Neural crest cell (in vitro differentiated cells): ENCODE results near the gene SLC6A20. TPM values are rescaled to one million over a fixed set of nuclear protein-coding genes. Genes with fewer than 3 reads are reported as not detected.

ENCODE experiments used
- DNase-seq: peaks from one replicate; pipeline ENCODE4 v3.0.0; 2021; ENCODE audit warnings: low read depth, mixed read lengths, low spot score
- H3K27ac Mint-ChIP-seq: one replicate; pipeline ENCODE4 v1.8.0; 2021; ENCODE audit warnings: mild to moderate bottlenecking, mixed read lengths; ENCODE audit not compliant: unreplicated experiment
- H3K27me3 Mint-ChIP-seq: 2 replicates; pipeline ENCODE4 v1.8.0; 2021; ENCODE audit warnings: low read depth, mild to moderate bottlenecking, mixed read lengths
- H3K36me3 Mint-ChIP-seq: 2 replicates; pipeline ENCODE4 v1.8.0; 2021; ENCODE audit warnings: low read depth, mild to moderate bottlenecking, mixed read lengths
- H3K4me1 Mint-ChIP-seq: 2 replicates; pipeline ENCODE4 v1.8.0; 2021; ENCODE audit warnings: mixed read lengths
- H3K4me3 Mint-ChIP-seq: one replicate; pipeline ENCODE4 v1.8.0; 2021; ENCODE audit warnings: mild to moderate bottlenecking, mixed read lengths
- H3K9me3 Mint-ChIP-seq: 2 replicates; pipeline ENCODE4 v1.8.0; 2021; ENCODE audit warnings: mixed read lengths
- total RNA-seq: library from RNA; stranded (reverse); gene quantifications from 2 replicates; pipeline ENCODE4 v1.2.1, GENCODE V29; 2021
- TF ChIP-seq, protein P1 (sequence below): fragments of 200-600 bp; sonication (generic); conservative IDR thresholded peaks from 2 replicates; pipeline ENCODE4 v1.5.0; 2021; ENCODE audit warnings: antibody characterized with exemption, mild to moderate bottlenecking

Gene SLC6A20
- total RNA-seq, 1 donor from 2014 or later, result not detected

DNA sequence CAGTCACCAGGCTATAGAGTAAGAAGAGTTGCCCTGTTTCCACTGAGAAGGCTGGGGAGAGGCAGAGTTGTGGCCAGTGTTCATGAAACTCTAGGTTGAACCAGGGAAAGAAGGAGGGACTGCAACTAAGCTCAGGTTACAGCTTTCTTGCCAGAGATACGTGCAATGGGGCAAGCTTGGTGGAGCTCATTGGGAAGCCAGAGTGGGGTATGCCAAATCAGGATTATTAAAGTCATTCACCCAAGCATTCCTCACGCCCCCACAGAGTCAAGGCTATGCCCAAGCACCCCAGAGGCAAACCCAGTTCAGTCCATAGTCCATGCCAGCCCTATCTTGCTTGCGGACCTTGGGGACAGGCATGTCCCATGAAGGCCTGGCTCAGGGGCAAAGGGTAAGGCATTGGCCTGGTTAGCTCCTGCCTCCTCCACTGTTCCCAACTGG lies 17.6 kb downstream of the SLC6A20 start:
- Mint-ChIP-seq H3K27ac (no peak overlapping the region), H3K4me1 (no peaks in the 10 kb centered on the region), H3K9me3 (no peaks in the 10 kb centered on the region), H3K36me3 (no peaks in the 10 kb centered on the region), H3K4me3 (no peak overlapping the region), H3K27me3 (peaks cover 2% of the 10 kb centered on the region)
- TF ChIP-seq, protein P1, sequence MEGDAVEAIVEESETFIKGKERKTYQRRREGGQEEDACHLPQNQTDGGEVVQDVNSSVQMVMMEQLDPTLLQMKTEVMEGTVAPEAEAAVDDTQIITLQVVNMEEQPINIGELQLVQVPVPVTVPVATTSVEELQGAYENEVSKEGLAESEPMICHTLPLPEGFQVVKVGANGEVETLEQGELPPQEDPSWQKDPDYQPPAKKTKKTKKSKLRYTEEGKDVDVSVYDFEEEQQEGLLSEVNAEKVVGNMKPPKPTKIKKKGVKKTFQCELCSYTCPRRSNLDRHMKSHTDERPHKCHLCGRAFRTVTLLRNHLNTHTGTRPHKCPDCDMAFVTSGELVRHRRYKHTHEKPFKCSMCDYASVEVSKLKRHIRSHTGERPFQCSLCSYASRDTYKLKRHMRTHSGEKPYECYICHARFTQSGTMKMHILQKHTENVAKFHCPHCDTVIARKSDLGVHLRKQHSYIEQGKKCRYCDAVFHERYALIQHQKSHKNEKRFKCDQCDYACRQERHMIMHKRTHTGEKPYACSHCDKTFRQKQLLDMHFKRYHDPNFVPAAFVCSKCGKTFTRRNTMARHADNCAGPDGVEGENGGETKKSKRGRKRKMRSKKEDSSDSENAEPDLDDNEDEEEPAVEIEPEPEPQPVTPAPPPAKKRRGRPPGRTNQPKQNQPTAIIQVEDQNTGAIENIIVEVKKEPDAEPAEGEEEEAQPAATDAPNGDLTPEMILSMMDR, result no peak
- DNase-seq, result no peak

DNA sequence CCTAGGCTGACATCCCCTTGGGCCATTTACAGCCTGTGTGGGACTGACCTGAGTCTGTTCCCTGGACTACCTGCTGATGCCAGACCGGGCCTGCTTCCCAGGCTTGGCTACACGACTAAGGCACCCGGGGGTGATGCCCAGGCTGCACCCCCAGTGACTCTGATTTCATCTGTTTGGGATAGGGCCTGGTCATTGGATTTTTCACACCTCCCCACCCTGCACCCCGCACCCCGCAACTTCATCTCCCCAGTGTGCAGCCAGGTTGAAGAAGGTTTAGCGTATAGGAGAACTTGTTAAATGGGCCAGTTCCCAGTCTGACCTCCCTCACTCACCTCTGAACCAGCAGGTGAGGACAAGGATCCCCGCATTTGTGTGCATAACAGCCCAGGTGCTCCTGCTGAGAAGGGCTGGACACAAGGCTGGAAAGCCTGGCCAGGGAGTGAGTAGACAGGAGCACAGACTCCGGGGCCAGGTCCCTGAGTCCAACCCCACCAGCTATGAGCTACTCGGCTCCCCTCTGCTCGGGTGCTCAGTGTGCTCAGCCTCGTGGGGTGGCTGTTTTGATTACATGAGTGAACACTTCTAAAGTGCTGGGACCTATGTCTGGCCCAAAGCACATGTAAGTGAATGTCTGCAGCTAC lies 18.5 kb downstream of the SLC6A20 start:
- no peak for DNase-seq
- H3K4me1 Mint-ChIP-seq, result no peaks in the 10 kb centered on the region
- TF ChIP-seq, protein P1, result no peak

DNA sequence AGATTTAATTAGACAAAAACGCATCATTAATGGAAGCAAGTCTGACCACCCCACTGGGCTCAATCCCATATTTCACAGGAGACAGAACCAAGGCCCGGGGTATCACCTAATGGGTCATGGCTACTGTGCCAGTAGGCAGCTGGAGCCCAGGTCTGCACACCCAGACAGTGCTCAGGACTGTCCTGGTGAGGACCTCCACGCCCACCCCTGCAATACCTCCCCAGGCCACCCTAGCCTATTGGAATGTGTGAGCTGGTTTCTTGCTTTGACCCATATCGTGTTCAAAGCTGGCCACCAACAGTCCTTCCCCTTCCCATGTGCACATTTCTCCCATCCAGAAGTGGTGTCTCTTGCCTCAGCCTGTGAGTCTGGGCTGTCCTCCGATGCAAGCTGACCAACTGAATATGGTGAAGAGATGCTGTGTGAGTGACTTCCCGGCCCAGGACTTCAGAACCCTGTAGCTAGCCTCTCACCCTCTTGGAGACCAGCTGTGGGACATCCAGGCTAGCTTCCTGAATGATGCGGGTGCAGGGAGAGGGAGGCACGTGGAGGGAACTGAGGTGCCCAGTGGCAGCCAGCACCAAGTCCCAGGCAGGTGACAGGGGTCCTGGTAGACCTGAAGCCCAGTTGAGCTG lies 19.1 kb downstream of the SLC6A20 start:
- H3K27ac Mint-ChIP-seq, result no peak overlapping the region
- no peak overlapping the region for H3K4me3 Mint-ChIP-seq
- TF ChIP-seq, protein P1, result no peak
- H3K36me3 Mint-ChIP-seq, result no peaks in the 10 kb centered on the region
- H3K4me1 Mint-ChIP-seq, result no peaks in the 10 kb centered on the region
- H3K27me3 Mint-ChIP-seq, result peaks cover 9% of the 10 kb centered on the region
- H3K9me3 Mint-ChIP-seq, result no peaks in the 10 kb centered on the region
- no peak for DNase-seq

More for the DNA sequence above, 18.5 kb downstream of the SLC6A20 start:
- H3K4me3 Mint-ChIP-seq, result no peak overlapping the region
- no peaks in the 10 kb centered on the region for H3K36me3 Mint-ChIP-seq
- H3K27me3 Mint-ChIP-seq, result peaks cover 7% of the 10 kb centered on the region
- H3K9me3 Mint-ChIP-seq, result no peaks in the 10 kb centered on the region
- no peak overlapping the region for H3K27ac Mint-ChIP-seq

DNA sequence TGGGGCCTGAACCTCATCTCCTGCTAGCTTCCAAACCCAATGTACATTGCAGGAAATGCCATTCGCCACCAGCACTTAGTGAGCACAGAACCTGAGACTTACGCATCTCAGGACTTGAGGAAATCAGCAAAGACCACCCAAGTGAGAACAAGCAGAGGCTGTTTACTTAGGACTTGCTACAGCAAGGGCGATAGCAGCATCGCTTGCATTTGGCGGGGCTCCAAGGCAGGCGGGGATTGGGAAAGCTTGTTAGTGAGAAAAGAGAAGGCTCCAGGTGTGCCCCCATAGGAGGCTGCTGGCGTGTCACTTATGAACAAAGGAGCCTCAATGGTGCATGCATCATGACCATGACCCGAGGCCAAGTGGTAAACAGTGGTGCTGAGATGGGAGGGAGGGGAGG lies 19.7 kb downstream of the SLC6A20 start:
- TF ChIP-seq, protein P1, result no peak
- H3K27me3 Mint-ChIP-seq, result peaks cover 12% of the 10 kb centered on the region
- no peaks in the 10 kb centered on the region for H3K9me3 Mint-ChIP-seq
- no peaks in the 10 kb centered on the region for H3K4me1 Mint-ChIP-seq
- H3K36me3 Mint-ChIP-seq, result no peaks in the 10 kb centered on the region
- DNase-seq, result no peak
- H3K4me3 Mint-ChIP-seq, result no peak overlapping the region
- no peak overlapping the region for H3K27ac Mint-ChIP-seq

DNA sequence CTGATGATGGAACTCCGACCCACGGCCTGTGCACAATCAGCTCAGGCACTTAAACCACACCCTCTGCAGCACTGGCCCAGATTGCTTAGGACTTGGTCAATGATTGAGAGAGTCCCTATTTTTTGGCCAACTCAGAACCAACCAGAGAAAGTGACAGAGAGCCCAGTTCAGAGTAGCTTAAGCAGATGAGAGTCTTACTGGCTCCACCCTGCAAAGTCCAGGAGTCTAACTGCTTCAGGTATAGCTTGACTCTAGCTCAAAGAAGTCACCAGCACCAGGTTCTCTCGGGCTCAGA lies 20.1 kb downstream of the SLC6A20 start:
- DNase-seq, result no peak
- peaks cover 12% of the 10 kb centered on the region for H3K27me3 Mint-ChIP-seq
- H3K36me3 Mint-ChIP-seq, result no peaks in the 10 kb centered on the region
- H3K4me3 Mint-ChIP-seq, result no peak overlapping the region
- no peaks in the 10 kb centered on the region for H3K4me1 Mint-ChIP-seq
- no peak overlapping the region for H3K27ac Mint-ChIP-seq
- TF ChIP-seq, protein P1, result no peak
- H3K9me3 Mint-ChIP-seq, result no peaks in the 10 kb centered on the region
